ENCODE measurements around the gene PPP2R2D.

PPP2R2D gene

DNA sequence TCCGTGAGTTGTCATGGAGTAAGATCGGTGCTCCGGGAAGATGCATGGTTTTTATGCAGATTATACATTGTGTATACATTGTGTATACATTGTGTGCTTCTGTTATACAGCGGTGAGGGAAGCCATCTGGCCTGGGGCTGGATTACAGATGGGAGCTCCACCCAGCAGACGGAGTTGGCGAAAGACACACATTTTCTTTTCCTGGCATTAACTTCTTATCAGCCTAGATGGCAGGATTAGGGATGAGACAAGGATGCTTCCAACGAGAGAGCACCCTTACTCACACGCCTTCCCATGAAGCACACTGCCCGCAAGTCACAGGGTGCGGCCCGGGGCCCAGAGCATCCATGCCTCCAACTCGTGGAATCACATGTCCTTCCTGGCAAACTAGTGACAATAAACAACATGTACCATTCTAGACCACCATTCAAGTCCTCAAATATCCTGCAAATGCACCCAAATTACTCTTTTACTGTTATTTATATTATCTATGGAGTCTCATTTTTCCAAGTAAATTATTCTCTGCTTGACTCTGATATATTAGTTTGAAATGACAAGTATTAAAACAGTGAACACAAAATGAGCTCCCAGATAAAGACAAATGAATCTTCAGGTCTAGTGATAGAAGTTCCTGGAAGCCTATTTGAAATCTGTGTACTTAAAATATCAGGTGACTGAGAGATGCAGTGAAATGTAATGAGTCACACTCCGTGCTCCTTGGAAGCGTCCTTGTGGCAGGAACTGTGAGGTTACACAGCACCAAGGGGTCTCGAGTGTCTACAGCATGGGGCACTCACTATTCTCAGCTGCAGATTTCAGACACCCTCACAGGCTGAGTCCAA is 29.8 kb upstream of the PPP2R2D start:
- no peak for TF ChIP-seq ZFX (IDR thresholded peaks at IDR 0.05)
- TF ChIP-seq, protein P1, sequence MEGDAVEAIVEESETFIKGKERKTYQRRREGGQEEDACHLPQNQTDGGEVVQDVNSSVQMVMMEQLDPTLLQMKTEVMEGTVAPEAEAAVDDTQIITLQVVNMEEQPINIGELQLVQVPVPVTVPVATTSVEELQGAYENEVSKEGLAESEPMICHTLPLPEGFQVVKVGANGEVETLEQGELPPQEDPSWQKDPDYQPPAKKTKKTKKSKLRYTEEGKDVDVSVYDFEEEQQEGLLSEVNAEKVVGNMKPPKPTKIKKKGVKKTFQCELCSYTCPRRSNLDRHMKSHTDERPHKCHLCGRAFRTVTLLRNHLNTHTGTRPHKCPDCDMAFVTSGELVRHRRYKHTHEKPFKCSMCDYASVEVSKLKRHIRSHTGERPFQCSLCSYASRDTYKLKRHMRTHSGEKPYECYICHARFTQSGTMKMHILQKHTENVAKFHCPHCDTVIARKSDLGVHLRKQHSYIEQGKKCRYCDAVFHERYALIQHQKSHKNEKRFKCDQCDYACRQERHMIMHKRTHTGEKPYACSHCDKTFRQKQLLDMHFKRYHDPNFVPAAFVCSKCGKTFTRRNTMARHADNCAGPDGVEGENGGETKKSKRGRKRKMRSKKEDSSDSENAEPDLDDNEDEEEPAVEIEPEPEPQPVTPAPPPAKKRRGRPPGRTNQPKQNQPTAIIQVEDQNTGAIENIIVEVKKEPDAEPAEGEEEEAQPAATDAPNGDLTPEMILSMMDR (conservative IDR thresholded peaks at IDR 0.05): no peak
- H3K27ac ChIP-seq: no peak overlapping the region

DNA sequence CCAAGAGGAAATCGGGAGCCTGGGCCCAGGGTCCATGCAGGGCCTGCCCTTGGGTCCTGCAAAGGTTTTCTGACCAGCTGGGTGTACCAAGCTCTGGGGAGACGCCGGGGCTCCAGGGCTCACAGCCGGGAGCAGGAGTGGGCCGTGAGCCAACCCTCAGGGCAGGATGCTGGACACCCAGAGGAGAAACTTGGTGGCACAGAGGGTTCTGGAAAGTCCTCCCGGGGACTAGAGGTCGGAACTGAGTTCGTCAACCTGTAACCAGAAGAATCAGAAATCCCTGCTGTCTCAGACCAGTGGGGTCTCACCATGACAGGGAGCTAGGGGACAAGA is 29.2 kb upstream of the PPP2R2D start:
- no peak for TF ChIP-seq ZFX (IDR thresholded peaks at IDR 0.05)
- TF ChIP-seq, protein P1 (conservative IDR thresholded peaks at IDR 0.05): no peak
- no peak overlapping the region for H3K27ac ChIP-seq

DNA sequence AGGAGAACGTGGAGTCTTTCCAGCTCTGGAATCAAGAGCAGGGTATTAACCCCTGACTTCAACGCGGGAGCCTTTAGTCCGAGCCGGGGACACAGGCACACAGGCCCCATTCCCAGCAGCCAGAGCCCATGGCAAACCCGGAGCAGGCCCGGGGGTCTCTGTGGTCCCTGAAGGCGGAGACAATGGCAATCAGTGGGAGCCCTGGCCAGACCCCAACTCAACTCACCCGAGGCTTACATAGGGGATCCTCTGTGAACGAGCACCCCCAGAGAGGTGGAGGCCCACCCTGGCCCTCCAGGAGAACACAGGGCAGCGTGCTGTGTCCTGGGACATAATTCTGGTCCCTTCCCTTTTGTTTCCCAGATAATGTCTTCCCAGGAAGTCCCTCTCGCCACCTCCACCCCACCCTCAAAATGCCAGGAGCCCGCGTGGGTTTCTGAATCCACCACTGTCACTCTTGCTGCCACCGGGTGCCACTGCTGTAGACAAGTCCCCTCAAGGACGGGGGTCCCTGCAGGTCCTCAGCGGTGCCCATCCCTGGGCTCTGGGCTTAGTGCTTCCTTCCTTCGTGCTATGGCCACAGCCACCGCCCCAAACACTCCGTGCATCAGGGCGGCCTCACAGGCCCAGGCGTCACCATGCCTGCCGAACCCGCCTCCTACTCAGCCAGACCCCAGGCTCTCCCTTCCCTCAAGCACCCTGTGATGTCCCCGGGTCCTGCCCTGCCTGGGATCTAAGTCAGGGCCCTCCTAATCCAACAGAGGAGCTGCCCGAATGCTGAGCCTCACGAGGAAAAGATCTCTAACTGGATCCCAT is 28.6 kb upstream of the PPP2R2D start:
- no peak overlapping the region for H3K27ac ChIP-seq
- TF ChIP-seq, protein P1 (conservative IDR thresholded peaks at IDR 0.05): no peak
- no peak for TF ChIP-seq ZFX (IDR thresholded peaks at IDR 0.05)

DNA sequence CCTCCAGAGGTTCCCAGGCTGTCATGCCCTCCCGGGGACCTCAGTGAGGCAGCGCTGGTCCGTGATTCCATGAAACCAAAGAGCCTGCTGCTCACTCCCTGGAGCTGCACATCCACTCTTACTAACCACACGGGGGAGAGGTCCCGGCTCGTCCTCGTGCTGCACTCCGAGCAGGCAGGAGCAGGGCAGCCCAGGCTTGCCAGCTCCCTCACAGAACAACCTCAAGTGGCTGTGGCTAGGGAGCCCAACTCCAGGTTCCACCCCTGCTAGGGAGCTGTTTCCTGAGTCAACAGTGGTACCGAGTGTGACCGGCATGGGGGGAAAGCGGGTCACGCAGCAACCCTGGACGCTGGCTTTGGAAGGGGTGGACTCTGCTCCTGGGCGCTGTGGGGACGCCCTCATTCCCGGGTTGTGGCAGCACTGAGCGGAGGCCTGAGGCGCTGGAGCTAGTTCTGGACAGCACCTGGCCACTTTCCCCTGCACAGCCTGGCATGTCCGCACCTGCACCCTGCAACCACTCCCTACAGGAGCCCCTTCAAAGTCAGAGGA is 27.9 kb upstream of the PPP2R2D start:
- no peak overlapping the region for H3K27ac ChIP-seq
- TF ChIP-seq ZFX (IDR thresholded peaks at IDR 0.05): no peak
- TF ChIP-seq, protein P1 (conservative IDR thresholded peaks at IDR 0.05): no peak

DNA sequence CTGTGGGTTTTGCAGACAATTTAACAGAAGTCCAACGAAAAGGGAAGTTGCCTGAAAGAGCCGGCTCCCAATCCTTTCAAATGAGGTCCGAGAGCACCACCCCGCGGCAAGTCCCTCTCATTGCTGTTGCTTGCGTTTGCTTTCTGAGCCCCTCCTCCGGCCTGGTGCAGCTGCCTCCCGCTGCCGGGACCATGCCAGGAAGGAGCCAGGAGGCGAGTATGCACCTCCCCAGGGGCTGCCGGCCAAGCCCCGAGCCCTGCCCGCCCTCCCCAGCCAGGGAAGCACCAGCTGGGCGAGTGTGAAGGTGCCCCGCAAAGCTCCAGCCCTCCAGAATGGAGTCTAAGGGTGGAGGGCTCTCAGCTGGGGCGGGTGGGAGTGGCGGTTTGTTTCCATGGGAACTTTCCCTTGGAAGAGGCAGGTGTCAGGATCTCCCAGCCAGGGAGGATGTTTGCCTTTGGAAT is 25.8 kb upstream of the PPP2R2D start:
- H3K27ac ChIP-seq: peak overlapping the region; percentile 6; the same call in 1 of the 2 replicates
- TF ChIP-seq, protein P1 (conservative IDR thresholded peaks at IDR 0.05): peak; percentile 90
- no peak for TF ChIP-seq ZFX (IDR thresholded peaks at IDR 0.05)

DNA sequence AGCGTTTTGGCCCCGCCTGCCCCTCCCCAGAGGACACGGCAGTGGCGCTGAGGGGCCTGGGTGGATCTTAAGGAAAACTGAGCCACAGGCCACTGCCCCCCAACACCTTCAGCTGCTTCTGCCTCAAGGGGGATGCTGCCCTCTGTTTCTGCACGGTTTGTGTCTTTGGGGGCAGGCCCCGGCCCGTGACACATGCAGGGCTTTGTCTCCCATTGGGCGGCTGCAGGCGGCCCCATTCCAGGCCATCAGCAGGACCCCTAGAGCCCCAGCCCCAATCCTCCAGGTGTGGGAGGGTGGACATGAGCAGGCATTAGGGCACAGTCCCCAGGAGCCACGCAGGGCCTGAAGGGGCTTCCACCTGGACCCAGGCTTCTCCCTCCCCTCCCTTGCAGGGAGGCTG is 25.3 kb upstream of the PPP2R2D start:
- peak overlapping the region; percentile 6; the same call in 1 of the 2 replicates for H3K27ac ChIP-seq
- TF ChIP-seq, protein P1 (conservative IDR thresholded peaks at IDR 0.05): no peak
- no peak for TF ChIP-seq ZFX (IDR thresholded peaks at IDR 0.05)

All from C4-2B (cell line).